Upper lobe of left lung (tissue), 6 donors: Measurements from ENCODE around the gene RASAL2. TPM values are rescaled to one million over a fixed set of nuclear protein-coding genes. Genes with fewer than 3 reads are reported as not detected.
A peak's percentile ranks its signal among the peaks of the same experiment; 100 is the strongest.

Source experiments
- ATAC-seq, 2 donors: fragments of 200-7000 bp; cut with Tn5 transposase; one replicate each; pipeline ENCODE4 v1.9.1; 2022; ENCODE audit warnings: mild to moderate bottlenecking in 2 of 2, moderate library complexity in 2 of 2; ENCODE audit not compliant: low FRiP score in 2 of 2
- DNase-seq, 2 donors: peaks; one replicate each; pipeline ENCODE4 v3.0.0-alpha.2; 2019 to 2020
- H3K27ac ChIP-seq, 4 donors: fragments of 200-600 bp; sonication (generic); one replicate each; pipeline ENCODE4 v1.5.1; 2016 to 2019
- H3K27me3 ChIP-seq, 4 donors: fragments of 200-600 bp; sonication (generic); one replicate each; pipeline ENCODE4 v1.5.1; 2017 to 2019
- H3K36me3 ChIP-seq, 4 donors: fragments of 200-600 bp; sonication (generic); one replicate each; pipeline ENCODE4 v1.5.1; 2016 to 2019
- H3K4me1 ChIP-seq, 4 donors: fragments of 200-600 bp; sonication (generic); one replicate each; pipeline ENCODE4 v1.5.1; 2018 to 2019
- H3K4me3 ChIP-seq, 4 donors: fragments of 200-600 bp; sonication (generic); one replicate each; pipeline ENCODE4 v1.5.1; 2017 to 2019; ENCODE audit warnings: mild to moderate bottlenecking in 2 of 4, moderate library complexity in 1 of 4
- H3K9me3 ChIP-seq, 4 donors: fragments of 200-600 bp; sonication (generic); one replicate each; pipeline ENCODE4 v1.5.1; 2018 to 2019
- CTCF ChIP-seq, 6 experiments: fragments of 450-650 bp in 4 of 6; fragments of 200-600 bp in 2 of 6; sonication (generic) in 2 of 6; IDR thresholded peaks; one replicate each; pipeline ENCODE4 v1.5.1; 2016 to 2019; ENCODE audit warnings: antibody characterized with exemption in 6 of 6
- EP300 ChIP-seq, 4 donors: sonication (generic); formaldehyde crosslinking; IDR thresholded peaks; one replicate each; pipeline ENCODE4 v1.5.1; 2017; ENCODE audit warnings: antibody characterized with exemption in 4 of 4, control low read depth in 2 of 4
- POLR2A ChIP-seq, 4 donors: fragments of 450-650 bp; IDR thresholded peaks; one replicate each; pipeline ENCODE4 v1.5.1; 2016 to 2017; ENCODE audit warnings: antibody characterized with exemption in 4 of 4, mild to moderate bottlenecking in 2 of 4
- POLR2AphosphoS5 ChIP-seq, 2 donors: sonication (generic); formaldehyde crosslinking; IDR thresholded peaks; one replicate each; pipeline ENCODE4 v1.5.1; 2017; ENCODE audit warnings: antibody characterized with exemption in 2 of 2
- WGBS, 2 donors: methylation state at CpG; one replicate each; pipeline ENCODE4 v1.1.5; 2017 to 2018; 5-methylcytosine and 5-hydroxymethylcytosine counted together
- total RNA-seq, 6 donors: library from RNA; depleted of rRNA in 4 of 6; stranded (reverse); fragments of >200 nt in 4 of 6; gene quantifications; one replicate each; pipeline versions ENCODE4 v1.1.0 to v1.2.1, GENCODE V29; 2016 to 2021
- donor health status: DM: no; HTN: no; CAD: no; lungs with moderate emphysema.
- donor health status: DM: no; HTN: yes; CAD: no; lungs with severe emphysema.

The RASAL2 gene
- total RNA-seq, 6 donors from 2014 or later: 24.7 to 59.0 (median 41.6) TPM

GRCh38 chr1:178061620-178062019, 32.3 kb upstream of the RASAL2 start:
- no peak for TF ChIP-seq EP300 (IDR thresholded peaks at IDR 0.05)
- no peak for TF ChIP-seq CTCF (IDR thresholded peaks at IDR 0.05)
- TF ChIP-seq POLR2AphosphoS5 (IDR thresholded peaks at IDR 0.05): no peak
- no peak for TF ChIP-seq POLR2A (IDR thresholded peaks at IDR 0.05)
- H3K4me3 ChIP-seq: no peak overlapping the region
- ATAC-seq (no peak), DNase-seq (no peak)
- no peaks in the 10 kb centered on the region for H3K36me3 ChIP-seq
- WGBS, 2 donors: 43 to 58% methylated on average over 1 of the region's 1 CpG
- H3K27ac ChIP-seq: peak overlapping the region in 3 of 4 donors; percentile 47 to 69 (median 63)
- H3K9me3 ChIP-seq: no peaks in the 10 kb centered on the region
- H3K4me1 ChIP-seq: peaks cover 31 to 42% (median 37%) of the 10 kb centered on the region in 4 donors
- no peaks in the 10 kb centered on the region for H3K27me3 ChIP-seq

GRCh38 chr1:178064191-178064821, 29.6 kb upstream of the RASAL2 start:
- 95 to 96% methylated on average over 8 of the region's 8 CpGs for WGBS, 2 donors

GRCh38 chr1:178065250-178065649, 28.7 kb upstream of the RASAL2 start:
- Histone ChIP-seq H3K4me1 (peaks cover 11 to 16% (median 14%) of the 10 kb centered on the region in 4 donors), H3K36me3 (no peaks in the 10 kb centered on the region), H3K27me3 (no peaks in the 10 kb centered on the region), H3K27ac (no peak overlapping the region), H3K4me3 (no peak overlapping the region), H3K9me3 (no peaks in the 10 kb centered on the region)
- TF ChIP-seq POLR2A (IDR thresholded peaks at IDR 0.05) (no peak), POLR2AphosphoS5 (IDR thresholded peaks at IDR 0.05) (no peak), EP300 (IDR thresholded peaks at IDR 0.05) (no peak), CTCF (IDR thresholded peaks at IDR 0.05) (no peak)
- WGBS, 2 donors: 80 to 95% methylated on average over 3 of the region's 3 CpGs
- ATAC-seq (no peak), DNase-seq (no peak)

More at GRCh38 chr1:178064191-178064821, 29.6 kb upstream of the RASAL2 start:
- H3K4me3 ChIP-seq: no peak overlapping the region
- H3K27ac ChIP-seq: no peak overlapping the region
- H3K27me3 ChIP-seq: no peaks in the 10 kb centered on the region
- H3K4me1 ChIP-seq: peaks cover 11 to 20% (median 15%) of the 10 kb centered on the region in 4 donors
- H3K36me3 ChIP-seq: no peaks in the 10 kb centered on the region
- ATAC-seq (no peak), DNase-seq (no peak)
- TF ChIP-seq CTCF (IDR thresholded peaks at IDR 0.05) (no peak), POLR2AphosphoS5 (IDR thresholded peaks at IDR 0.05) (no peak), EP300 (IDR thresholded peaks at IDR 0.05) (no peak), POLR2A (IDR thresholded peaks at IDR 0.05) (no peak)
- H3K9me3 ChIP-seq: no peaks in the 10 kb centered on the region

GRCh38 chr1:178066296-178066907, 27.5 kb upstream of the RASAL2 start:
- no peaks in the 10 kb centered on the region for H3K27me3 ChIP-seq
- 93 to 95% methylated on average over 8 of the region's 8 CpGs for WGBS, 2 donors
- DNase-seq: no peak
- H3K36me3 ChIP-seq: no peaks in the 10 kb centered on the region
- H3K4me1 ChIP-seq: peaks cover 4 to 7% (median 6%) of the 10 kb centered on the region in 4 donors
- TF ChIP-seq CTCF (IDR thresholded peaks at IDR 0.05) (no peak), POLR2A (IDR thresholded peaks at IDR 0.05) (no peak), EP300 (IDR thresholded peaks at IDR 0.05) (no peak), POLR2AphosphoS5 (IDR thresholded peaks at IDR 0.05) (no peak)
- H3K4me3 ChIP-seq: no peak overlapping the region
- no peak overlapping the region for H3K27ac ChIP-seq
- H3K9me3 ChIP-seq: no peaks in the 10 kb centered on the region
- ATAC-seq: no peak
